HG02642 (cell line): ENCODE data around the gene DERA.
A peak's percentile ranks its signal among the peaks of the same experiment; 100 is the strongest.
"Not testable (repeated sequence)": the region's sequence is repeated elsewhere in the genome, so short reads cannot be mapped to it uniquely, and the experiment has no call there.

Experiments used
- ATAC-seq: cut with Tn5 transposase; IDR thresholded peaks from one replicate; pipeline ENCODE4 v1.9.1; 2021; ENCODE audit warnings: mild to moderate bottlenecking; ENCODE audit not compliant: unreplicated experiment, poor library complexity

DERA gene

DNA sequence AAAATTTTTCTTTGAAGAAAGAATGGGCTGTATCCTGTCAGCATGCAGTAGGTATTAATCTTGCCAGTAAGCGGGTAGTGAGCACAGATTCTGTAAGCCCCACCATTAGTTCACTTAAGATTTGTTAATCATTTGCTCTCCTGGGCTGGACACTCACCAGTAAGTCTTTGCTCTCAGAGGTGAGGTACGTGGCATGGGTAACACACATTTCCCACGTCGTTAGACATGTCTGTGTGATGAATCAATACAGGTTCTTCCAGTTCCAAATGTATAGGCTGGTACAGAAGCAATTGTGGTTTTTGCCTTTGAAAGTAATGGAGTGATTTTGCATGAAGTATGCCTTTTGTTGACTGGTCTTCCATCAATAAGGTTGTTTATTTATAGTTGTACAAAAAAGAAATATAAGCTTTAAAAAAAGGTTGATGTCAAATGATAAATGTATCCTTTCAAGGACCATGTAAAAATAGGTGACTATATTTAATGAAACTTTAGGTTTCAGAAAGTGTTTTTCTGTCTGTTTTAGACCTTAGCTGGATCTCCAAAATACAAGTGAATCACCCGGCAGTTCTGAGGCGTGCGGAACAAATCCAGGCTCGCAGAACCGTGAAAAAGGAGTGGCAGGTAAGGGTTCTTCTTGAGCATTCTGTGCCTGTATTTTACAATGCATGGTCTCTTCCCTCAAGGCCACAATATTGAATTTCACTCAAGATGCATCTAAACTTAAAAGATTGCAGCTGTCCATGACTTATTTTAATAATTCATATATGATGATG is 45.5 kb downstream of the DERA start:
- ATAC-seq, result no peak

DNA sequence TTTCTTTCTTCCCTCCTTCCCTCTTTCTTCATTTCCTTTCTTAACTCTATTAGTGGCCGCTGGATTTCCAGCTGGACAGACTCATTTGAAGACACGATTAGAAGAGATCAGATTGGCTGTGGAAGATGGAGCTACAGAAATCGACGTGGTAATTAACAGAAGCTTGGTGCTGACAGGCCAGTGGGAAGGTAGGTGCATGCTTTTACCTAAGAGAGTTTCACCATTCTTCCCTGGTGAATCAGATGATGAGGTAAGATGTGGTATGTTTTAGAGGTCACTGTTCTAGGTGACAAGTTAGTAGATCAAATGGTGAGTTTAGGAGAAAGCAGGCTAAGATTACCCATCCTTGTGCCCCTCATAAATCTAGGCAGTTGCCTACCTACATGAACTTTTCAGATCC is 51.6 kb downstream of the DERA start:
- no peak for ATAC-seq

DNA sequence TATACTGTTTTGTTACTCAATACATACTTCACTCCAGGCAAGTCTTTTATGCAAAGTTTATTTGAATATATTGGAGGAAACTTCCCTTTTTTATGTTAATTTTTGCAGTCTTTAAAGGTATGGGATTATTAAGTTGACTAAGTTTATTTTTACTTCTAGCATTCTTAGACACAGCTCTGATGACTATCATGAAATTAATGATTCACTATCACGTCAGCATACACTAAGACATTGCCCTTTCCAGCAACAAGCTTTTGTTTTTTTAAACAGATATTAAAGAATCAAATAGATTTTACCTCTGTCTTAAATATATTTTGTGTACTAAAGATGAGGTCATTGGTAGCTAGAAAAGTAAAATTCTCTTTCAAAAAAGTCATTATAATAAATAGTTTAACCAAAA is 52.1 kb downstream of the DERA start:
- ATAC-seq, result no peak

DNA sequence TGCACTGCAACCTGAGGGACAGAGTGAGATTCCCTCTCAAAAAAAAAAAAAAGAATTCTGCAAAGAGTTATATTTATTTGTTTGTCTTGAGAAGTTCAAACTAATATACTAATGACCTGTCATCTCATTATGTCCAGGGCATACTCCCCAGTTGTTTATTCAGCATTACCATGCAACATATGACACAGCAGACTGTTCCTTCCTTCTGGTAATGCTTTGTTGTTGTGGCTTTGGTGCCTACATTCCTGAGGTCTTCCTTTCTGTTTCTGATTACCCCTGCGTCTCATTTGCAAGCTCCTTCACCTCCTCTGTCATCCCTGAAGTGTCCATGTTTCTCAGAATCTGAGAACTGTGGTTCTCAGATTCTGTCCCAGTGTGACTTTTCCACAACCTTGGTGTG is 55.3 kb downstream of the DERA start:
- no peak for ATAC-seq

DNA sequence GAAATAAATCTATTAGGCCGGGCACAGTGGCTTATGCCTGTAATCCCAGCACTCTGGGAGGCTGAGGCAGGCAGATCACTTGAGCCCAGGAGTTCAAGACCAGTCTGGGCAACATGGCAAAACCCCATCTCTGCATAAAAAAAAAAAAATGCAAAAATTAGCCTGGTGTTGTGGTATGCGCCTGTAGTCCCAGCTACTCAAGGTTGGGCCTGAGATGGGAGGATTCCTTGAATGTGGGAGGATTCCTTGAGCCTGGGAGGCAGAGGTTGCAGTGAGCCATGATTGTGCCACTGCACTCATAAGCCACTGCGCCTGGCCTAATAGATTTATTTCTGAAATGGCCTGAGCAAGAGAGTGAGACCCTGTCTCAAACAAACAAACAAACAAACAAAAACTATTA is 55.9 kb downstream of the DERA start:
- ATAC-seq, result not testable (repeated sequence)

DNA sequence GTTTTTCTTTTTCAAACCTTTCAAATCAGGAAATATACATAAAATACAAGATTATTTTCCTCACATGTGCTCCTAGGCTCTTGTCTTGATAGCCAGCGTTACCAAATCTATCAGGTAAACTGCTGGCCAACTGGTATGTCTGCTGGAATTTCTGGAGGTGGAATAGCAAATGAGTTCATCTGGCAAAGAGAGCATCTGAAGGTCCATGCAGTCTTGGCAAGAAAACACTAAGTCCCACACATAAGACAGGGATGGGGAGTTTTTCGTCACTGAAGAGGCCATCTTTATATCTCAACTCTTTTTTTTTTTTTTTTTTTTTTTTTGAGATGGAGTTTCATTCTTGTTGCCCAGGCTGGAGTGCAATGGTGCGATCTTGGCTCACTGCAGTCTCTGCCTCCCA is 60.1 kb downstream of the DERA start:
- ATAC-seq, result no peak

DNA sequence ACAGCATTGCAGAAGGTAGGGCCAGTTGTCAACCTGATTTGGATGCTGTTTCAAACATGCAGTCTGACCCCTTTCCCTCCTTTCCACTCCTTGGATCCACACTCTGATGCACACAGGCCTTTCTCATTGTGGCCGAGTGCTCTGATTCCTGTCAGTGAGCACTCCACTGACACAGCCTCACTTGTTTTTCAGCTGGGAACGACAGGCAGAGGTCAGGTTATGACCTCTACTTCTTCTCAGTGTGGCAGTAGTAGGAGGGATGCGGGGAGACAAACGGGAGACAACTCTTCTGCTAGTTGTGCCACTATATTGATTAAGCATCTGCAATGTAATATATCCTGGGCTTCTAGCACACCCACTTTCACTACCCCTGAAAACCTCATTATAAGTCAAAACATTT is 61.8 kb downstream of the DERA start:
- no peak for ATAC-seq

DNA sequence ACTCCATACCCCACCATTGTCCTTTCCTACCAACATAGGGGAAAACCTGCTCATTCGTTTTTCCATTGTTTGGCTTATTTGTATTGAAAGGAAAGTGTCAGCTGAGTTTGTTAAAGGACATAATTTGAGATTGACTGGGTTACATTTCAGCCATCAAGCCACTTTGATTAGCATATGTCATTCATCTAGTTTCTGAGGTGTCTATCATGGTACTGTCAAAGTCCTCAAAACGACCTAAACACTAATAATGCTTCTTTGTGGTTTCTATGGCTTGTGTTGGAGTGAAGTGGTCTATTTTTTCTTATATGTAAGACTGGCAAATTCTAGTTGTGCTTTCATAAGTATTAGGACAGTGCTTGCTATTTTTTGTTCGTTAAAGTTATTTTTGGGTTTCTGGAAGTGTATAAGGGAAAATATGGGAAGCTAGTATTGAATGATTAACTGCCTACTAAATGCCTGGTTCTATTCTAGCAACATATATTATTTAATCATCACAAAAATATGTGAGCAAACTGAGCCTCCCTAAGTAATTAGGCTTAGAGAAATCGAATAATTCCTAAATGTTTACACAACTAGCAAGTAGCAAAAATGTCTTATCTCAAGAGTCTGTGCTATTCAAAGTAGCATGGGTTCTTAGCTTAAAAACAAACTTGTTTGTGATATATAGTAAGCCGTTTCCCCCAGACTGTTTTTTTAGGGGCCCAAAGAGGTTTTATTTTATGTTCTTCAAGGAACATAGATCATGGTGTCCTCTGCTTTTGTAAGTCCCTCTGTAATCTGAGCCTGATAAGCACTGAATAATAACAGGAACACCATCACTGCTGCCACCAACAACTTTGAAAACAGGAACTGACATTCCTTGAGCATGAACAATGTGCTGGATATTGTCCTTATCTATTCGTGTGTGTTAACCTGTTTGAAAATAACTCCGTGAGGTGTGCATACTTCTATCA is 67.1 kb downstream of the DERA start:
- no peak for ATAC-seq

DNA sequence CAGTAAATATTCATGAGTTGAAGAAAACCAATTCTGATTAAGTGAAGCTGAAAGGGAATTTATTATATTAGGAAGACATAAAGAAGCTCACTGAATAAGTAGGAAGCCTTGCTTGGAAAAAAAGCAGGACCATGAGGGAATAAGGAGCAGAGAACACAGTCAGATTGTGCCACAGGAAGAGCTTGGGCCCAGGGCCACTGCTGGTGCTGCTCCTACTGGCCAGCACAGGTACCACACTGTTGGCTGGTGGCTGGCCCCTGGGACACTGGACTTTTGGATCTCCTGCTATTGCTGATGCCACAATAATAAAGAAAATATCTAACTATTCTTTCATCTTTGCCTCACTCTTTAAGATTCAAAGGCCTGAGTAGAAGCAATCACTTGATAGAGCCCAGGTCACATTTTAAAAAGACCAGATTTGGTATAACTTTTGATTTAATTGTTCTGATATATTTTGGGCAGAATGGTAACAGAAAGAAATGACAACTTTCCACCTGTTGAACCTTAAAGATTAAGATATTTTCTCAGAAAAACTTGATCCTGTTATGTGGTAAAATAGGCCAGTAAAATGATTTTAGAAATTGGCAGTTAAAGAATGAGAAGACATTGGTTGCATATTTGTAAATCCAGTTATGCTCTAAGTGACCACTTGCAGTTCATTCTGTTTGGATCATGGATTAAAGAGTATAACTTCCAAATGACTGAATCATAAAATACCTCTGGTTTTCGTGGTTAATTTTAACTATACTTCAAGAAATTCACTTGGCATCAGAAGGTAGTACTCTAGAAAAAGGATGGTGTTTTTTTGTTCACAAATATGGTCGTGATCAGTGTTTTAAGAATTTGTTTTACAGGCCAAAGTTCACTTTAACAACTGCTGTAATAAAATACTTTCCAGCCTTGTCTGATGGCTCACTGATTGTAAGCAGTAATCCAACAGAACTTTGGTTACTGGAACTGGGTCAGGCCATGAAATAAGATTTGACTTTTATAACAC is 68.3 kb downstream of the DERA start:
- peak; percentile 74 for ATAC-seq

DNA sequence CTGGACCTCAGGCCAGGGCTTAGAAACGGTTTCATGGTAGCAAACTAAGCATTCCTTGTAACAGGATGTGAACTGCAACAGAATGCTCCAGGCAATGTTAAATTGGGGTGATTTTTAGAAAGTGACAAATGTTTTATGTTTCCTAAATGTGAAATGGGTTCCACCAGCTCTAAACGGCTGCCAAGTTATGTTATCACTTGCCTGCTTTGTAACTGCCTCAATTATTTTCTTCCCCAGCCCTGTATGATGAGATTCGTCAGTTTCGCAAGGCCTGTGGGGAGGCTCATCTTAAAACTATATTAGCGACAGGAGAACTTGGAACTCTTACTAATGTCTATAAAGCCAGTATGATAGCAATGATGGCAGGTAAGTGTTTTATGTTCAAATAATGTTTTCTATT is 70.9 kb downstream of the DERA start:
- no peak for ATAC-seq

DNA sequence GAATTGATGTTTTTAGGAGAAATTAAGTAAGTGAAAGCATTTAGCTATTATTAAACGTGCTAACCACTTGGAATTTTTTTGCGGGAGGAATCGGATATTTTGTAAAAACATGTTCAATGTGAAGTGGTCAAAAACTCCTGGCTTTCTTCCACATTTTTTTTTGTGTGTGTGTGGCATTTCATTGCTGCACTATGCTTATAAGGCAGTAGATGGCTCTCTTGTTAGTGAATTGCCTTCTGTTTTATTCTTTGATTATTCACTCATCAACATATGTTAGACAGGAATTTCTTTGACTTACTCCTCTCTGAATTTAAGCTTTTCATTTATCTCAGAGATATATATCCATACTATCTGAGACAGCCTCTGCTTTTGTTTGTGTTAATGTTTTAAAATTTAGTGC is 71.3 kb downstream of the DERA start:
- ATAC-seq, result no peak

DNA sequence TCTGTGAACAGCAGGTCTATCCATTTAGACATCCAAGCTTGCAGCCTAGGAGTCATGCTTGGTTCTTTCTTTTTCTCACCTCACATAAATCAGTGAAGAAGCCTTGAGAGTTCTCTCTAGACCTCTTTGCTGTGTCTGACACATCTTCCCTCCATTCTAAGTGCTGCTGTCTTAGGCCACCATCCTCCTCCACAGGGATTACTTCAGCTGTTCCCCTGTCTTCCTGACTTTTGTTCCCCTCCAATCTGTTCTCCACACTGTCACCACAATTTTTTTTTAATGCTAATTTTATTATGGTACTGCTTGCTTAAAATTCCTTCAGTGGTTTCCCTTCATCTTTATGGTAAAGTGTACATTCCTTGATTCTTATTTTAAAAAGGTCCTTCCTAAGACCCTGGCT is 71.8 kb downstream of the DERA start:
- no peak for ATAC-seq

DNA sequence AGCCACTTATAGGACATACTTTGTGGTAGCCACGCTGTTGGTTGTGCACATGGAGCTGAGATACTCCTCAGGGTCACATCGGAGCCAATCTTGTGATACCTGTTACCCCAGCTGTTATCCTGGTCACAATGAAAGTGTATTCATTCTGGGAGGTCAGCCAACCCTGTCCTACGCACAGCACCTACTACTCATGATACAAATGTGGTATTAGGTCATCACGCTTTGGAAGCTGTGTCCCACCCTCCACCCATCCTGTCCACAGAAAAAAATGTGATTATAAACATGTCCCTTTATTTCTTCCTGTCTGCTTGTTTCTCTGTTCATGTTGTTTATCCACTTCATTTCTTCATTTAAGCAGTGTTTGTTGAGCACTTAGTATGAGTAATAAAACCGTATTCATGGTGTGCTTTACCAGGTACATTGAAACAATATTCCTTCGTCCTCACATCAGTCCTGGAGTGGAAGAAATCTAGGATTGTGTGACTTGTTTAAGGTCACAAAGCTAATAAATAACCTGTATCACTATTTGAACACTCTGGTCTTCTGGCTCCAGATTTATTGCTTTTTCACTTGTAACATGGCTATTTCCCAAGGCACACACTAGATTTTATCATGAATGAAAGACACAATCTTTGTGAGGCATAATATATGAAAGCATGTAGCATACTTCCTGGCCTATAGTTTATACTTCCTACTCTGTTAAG is 73.1 kb downstream of the DERA start:
- no peak for ATAC-seq

DNA sequence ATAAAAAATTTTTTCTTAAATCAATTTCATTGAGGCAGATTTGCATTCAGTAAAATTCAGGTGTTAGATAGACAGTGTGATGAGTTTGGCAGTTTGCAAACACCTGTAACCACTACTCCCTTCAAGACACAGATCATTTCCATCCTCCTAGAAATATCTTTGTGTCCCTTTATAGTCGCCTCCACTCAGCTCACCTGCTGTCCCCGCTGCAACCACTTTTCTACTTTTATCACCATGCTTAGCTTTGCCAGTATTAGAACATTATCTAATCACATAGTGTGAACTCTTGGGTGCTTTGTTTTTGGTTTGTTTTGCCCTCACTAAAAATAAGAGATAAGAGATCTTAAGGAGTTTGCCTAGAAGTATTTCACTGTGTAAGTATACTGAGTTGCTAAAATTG is 73.8 kb downstream of the DERA start:
- no peak for ATAC-seq

DNA sequence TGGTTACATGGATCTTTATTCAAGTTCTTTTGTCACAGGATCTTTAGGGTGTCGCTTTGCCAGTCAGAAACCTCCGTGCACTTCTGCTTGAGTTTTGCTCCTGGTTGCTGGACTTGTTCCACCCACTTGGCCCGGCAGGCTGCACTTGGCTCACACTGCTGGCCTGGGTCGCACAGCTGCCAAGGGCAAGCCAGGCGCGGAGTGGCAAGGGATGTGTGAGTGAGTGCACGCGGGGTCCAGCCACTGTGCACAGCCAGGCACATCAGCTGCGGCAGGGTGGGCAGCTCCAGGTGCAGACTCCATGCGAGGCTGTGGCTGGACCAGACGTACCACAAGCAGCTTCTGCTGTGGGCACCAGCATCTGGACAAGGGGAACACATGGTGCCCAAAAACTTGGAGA is 76.6 kb downstream of the DERA start:
- no peak for ATAC-seq

DNA sequence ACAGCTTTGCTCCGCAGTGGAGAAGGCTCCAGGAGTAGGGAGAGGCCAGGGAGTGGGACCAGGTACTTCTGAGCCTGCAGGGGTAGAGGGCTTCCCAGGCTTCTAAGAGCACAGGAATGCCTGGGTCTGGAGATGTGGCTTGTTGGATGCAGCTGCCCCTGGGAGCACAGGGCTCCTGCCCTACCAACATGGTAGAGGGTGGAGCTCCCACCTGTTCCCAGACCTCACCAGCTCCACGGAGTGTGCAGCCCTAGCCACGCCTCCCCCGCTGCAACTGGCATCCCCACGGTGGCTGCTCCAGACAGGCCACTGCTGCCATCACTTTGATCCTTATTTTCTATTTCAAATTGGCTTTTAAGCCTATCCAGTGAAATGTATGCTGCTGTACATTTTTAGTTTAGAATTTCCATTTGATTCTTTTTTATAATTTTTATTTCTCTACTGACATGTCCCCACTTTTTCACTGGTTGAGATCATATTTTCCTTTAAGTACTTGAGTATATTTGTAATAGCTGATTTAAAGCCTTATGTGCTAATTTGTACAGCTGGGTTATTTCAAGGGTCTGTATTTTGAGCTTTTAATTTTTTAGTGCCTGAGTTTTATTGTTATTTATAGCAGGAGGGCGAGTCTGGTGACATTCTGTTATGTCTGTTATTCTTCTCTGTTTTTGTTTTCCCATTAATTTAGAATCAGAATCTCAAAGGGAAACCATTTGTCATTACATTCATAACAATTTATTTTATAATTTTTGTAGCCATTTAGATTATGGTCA is 78.0 kb downstream of the DERA start:
- no peak for ATAC-seq

DNA sequence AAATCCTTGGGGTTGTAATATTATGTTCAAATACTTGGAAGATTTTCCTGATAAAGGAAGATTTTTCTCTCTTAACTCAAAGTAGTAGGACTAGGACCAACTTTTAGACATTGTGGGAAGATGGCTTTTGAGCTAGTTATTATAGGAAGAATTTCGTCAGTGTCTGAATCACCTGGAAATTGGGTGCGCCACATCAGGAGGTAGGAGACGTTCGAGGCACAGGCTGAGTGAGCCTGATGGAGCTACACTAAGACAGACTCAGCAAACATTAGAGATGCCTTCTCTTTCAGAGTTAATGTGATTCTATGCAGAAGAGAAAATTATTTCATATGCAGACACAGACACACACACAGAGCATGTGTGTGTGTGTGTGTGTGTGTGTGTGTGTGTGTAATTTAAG is 84.7 kb downstream of the DERA start:
- ATAC-seq, result no peak

DNA sequence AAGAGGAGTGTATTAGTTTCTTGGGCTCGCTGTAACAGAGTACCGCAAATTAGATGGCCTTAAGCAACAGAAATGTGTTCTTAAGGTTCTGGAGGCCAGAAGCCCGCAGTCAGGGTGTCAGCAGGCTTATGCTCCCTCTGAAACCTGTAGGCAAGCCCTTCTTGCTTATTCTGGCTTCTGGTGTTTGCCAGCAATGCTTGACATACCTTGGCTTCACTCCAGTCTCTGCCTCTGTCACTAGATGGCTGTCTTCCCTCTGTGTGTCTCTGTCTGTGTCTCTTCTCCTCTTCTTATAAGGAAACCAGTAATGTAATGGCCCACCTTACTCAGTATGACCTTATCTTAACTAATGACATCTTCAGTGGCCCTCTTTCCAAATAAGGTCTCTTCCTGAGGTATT is 85.1 kb downstream of the DERA start:
- ATAC-seq, result no peak

DNA sequence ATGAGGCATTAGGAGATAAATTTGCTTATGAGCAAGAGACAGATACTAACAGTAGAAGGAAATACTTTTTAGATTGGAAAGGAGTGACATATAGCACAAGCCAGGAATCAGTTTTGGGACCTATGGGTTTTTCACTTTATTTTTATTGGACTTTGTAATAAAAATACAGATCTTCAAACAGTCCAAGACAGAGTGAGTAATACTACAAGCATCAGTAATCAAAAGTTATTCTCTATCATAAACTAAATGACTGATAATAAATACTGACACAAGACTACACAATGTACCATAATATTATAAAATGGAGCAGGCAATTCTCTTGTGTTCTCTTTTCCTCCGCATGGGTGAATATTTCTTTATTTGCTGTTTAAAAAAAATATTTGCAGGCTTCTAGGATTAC is 85.8 kb downstream of the DERA start:
- ATAC-seq, result no peak
